ENCODE measurements around the gene CCDC61. TPM values are rescaled to one million over a fixed set of nuclear protein-coding genes. Genes with fewer than 3 reads are reported as not detected.

CCDC61 gene
- total RNA-seq, 1 donor from 2014 or later: 28.8 TPM

GRCh38 chr19:46040125-46040524 is 44.9 kb downstream of the CCDC61 start:
- DNase-seq (ENCODE audit: low spot score): no peak

GRCh38 chr19:46040952-46041500 is 45.8 kb downstream of the CCDC61 start, which contains the start of gene IGFL4:
TSS of gene IGFL4 (minus strand) at chr19:46041002. CDS start at chr19:46040962, 40 bp downstream.
- DNase-seq (ENCODE audit: low spot score): peak; percentile 26

- no peak for DNase-seq (ENCODE audit: low spot score)
Observed at GRCh38 chr19:46042252-46042883, 47.1 kb downstream of the CCDC61 start.

- DNase-seq (ENCODE audit: low spot score): no peak
Observed at GRCh38 chr19:46043519-46043918, 48.3 kb downstream of the CCDC61 start.

- DNase-seq (ENCODE audit: low spot score): no peak
Observed at GRCh38 chr19:46049597-46049996, 54.3 kb downstream of the CCDC61 start.

- DNase-seq (ENCODE audit: low spot score): no peak
Observed at GRCh38 chr19:46052896-46053295, 57.6 kb downstream of the CCDC61 start.

GRCh38 chr19:46056536-46056935 is 61.3 kb downstream of the CCDC61 start:
- DNase-seq (ENCODE audit: low spot score): no peak

- no peak for DNase-seq (ENCODE audit: low spot score)
Observed at GRCh38 chr19:46058778-46059177, 63.5 kb downstream of the CCDC61 start.

- DNase-seq (ENCODE audit: low spot score): no peak
Observed at GRCh38 chr19:46060012-46060411, 64.7 kb downstream of the CCDC61 start.

GRCh38 chr19:46063201-46063600 is 67.9 kb downstream of the CCDC61 start:
- DNase-seq (ENCODE audit: low spot score): no peak

GRCh38 chr19:46065486-46066071 is 70.3 kb downstream of the CCDC61 start:
- no peak for DNase-seq (ENCODE audit: low spot score)

- DNase-seq (ENCODE audit: low spot score): no peak
Observed at GRCh38 chr19:46066471-46066870, 71.2 kb downstream of the CCDC61 start.

- no peak for DNase-seq (ENCODE audit: low spot score)
Observed at GRCh38 chr19:46067691-46068090, 72.4 kb downstream of the CCDC61 start.

Other genes with a start within 250 kb of the CCDC61 start
- gene SIX5, start 226.2 kb upstream of the CCDC61 start, total RNA-seq: 18.1 TPM
- 106 TPM for gene DMPK, start 213.0 kb upstream of the CCDC61 start, total RNA-seq
- gene DMWD, start 202.6 kb upstream of the CCDC61 start, total RNA-seq: 64.2 TPM
- gene RSPH6A, start 180.2 kb upstream of the CCDC61 start, total RNA-seq: 0.21 TPM
- 81.1 TPM for gene SYMPK, start 132.3 kb upstream of the CCDC61 start, total RNA-seq
- gene FOXA3, start 131.1 kb upstream of the CCDC61 start, total RNA-seq: not detected
- gene IRF2BP1, start 109.3 kb upstream of the CCDC61 start, total RNA-seq: 22.0 TPM
- gene MYPOP, start 92.9 kb upstream of the CCDC61 start, total RNA-seq: 5.5 TPM
- gene NANOS2, start 80.7 kb upstream of the CCDC61 start, total RNA-seq: not detected
- gene NOVA2, start 21.6 kb upstream of the CCDC61 start, total RNA-seq: 4.4 TPM
- not detected for gene PGLYRP1, start 27.6 kb downstream of the CCDC61 start, total RNA-seq
- gene IGFL4, start 45.5 kb downstream of the CCDC61 start, total RNA-seq: not detected
- not detected for gene IGFL3, start 129.2 kb downstream of the CCDC61 start, total RNA-seq
- not detected for gene IGFL2, start 152.8 kb downstream of the CCDC61 start, total RNA-seq
- gene IGFL1, start 234.3 kb downstream of the CCDC61 start, total RNA-seq: 1.9 TPM

All from ureter (tissue), 1 donor.